ENCODE data around the gene NTRK2.

The NTRK2 gene

GRCh38 chr9:85014292-85014691 is 344.8 kb downstream of the NTRK2 start:
- no peak for DNase-seq (ENCODE audit: low read depth, low spot score)

GRCh38 chr9:85016384-85017006 is 347.0 kb downstream of the NTRK2 start:
- no peak for DNase-seq (ENCODE audit: low read depth, low spot score)

- no peak for DNase-seq (ENCODE audit: low read depth, low spot score)
Observed at GRCh38 chr9:85020791-85021190, 351.3 kb downstream of the NTRK2 start.

GRCh38 chr9:85021686-85022085 is 352.2 kb downstream of the NTRK2 start:
- no peak for DNase-seq (ENCODE audit: low read depth, low spot score)

- DNase-seq (ENCODE audit: low read depth, low spot score): no peak
Observed at GRCh38 chr9:85024374-85024773, 354.8 kb downstream of the NTRK2 start.

- no peak for DNase-seq (ENCODE audit: low read depth, low spot score)
Observed at GRCh38 chr9:85025638-85026037, 356.1 kb downstream of the NTRK2 start.

GRCh38 chr9:85027870-85028269 is 358.3 kb downstream of the NTRK2 start:
- no peak for DNase-seq (ENCODE audit: low read depth, low spot score)

- no peak for DNase-seq (ENCODE audit: low read depth, low spot score)
Observed at GRCh38 chr9:85030316-85030715, 360.8 kb downstream of the NTRK2 start.

GRCh38 chr9:85036496-85036895 is 367.0 kb downstream of the NTRK2 start:
- DNase-seq (ENCODE audit: low read depth, low spot score): no peak

GRCh38 chr9:85038061-85038460 is 368.5 kb downstream of the NTRK2 start:
- no peak for DNase-seq (ENCODE audit: low read depth, low spot score)

- no peak for DNase-seq (ENCODE audit: low read depth, low spot score)
Observed at GRCh38 chr9:85038824-85039608, 369.5 kb downstream of the NTRK2 start.

- no peak for DNase-seq (ENCODE audit: low read depth, low spot score)
Observed at GRCh38 chr9:85040146-85040545, 370.6 kb downstream of the NTRK2 start.

- DNase-seq (ENCODE audit: low read depth, low spot score): no peak
Observed at GRCh38 chr9:85040821-85041465, 371.4 kb downstream of the NTRK2 start.

GRCh38 chr9:85041466-85042137 is 372.1 kb downstream of the NTRK2 start:
- no peak for DNase-seq (ENCODE audit: low read depth, low spot score)

GRCh38 chr9:85042981-85043647 is 373.6 kb downstream of the NTRK2 start:
- no peak for DNase-seq (ENCODE audit: low read depth, low spot score)

- DNase-seq (ENCODE audit: low read depth, low spot score): no peak
Observed at GRCh38 chr9:85045271-85045670, 375.7 kb downstream of the NTRK2 start.

GRCh38 chr9:85046475-85046874 is 376.9 kb downstream of the NTRK2 start:
- DNase-seq (ENCODE audit: low read depth, low spot score): no peak

GRCh38 chr9:85053206-85053786 is 383.8 kb downstream of the NTRK2 start:
- no peak for DNase-seq (ENCODE audit: low read depth, low spot score)

- DNase-seq (ENCODE audit: low read depth, low spot score): no peak
Observed at GRCh38 chr9:85054017-85054416, 384.5 kb downstream of the NTRK2 start.

- no peak for DNase-seq (ENCODE audit: low read depth, low spot score)
Observed at GRCh38 chr9:85055506-85056202, 386.1 kb downstream of the NTRK2 start.

- no peak for DNase-seq (ENCODE audit: low read depth, low spot score)
Observed at GRCh38 chr9:85056203-85056572, 386.7 kb downstream of the NTRK2 start.
